ENCODE results near the gene SPPL2B.

Gene SPPL2B

GRCh38 chr19:2302319-2303210, 25.9 kb upstream of the SPPL2B start:
- no peak for DNase-seq

- no peak for DNase-seq
Observed at GRCh38 chr19:2303211-2303798, 25.2 kb upstream of the SPPL2B start.

GRCh38 chr19:2305452-2306280, 22.8 kb upstream of the SPPL2B start:
- no peak for DNase-seq

- DNase-seq, result no peak
Observed at GRCh38 chr19:2306281-2306806, 22.1 kb upstream of the SPPL2B start.

GRCh38 chr19:2306971-2307370, 21.5 kb upstream of the SPPL2B start:
- DNase-seq, result no peak

- no peak for DNase-seq
Observed at GRCh38 chr19:2307518-2308012, 20.9 kb upstream of the SPPL2B start.

GRCh38 chr19:2308114-2308556, 20.3 kb upstream of the SPPL2B start, which contains the start of gene LINGO3:
Gene LINGO3, minus strand, starts transcription at chr19:2308154. Its CDS starts 16,378 bp downstream, at chr19:2291776.
- no peak for DNase-seq

- no peak for DNase-seq
Observed at GRCh38 chr19:2309734-2310362, 18.6 kb upstream of the SPPL2B start.

- no peak for DNase-seq
Observed at GRCh38 chr19:2311093-2311492, 17.4 kb upstream of the SPPL2B start.

GRCh38 chr19:2312820-2313501, 15.5 kb upstream of the SPPL2B start:
- DNase-seq, result no peak

GRCh38 chr19:2315121-2315817, 13.2 kb upstream of the SPPL2B start:
- DNase-seq, result no peak

- no peak for DNase-seq
Observed at GRCh38 chr19:2315818-2316353, 12.6 kb upstream of the SPPL2B start.

- DNase-seq, result no peak
Observed at GRCh38 chr19:2317300-2317699, 11.2 kb upstream of the SPPL2B start.

- DNase-seq, result no peak
Observed at GRCh38 chr19:2317756-2318155, 10.7 kb upstream of the SPPL2B start.

GRCh38 chr19:2318923-2319322, 9.6 kb upstream of the SPPL2B start:
- no peak for DNase-seq

GRCh38 chr19:2319551-2319950, 8.9 kb upstream of the SPPL2B start:
- no peak for DNase-seq

GRCh38 chr19:2320049-2320448, 8.4 kb upstream of the SPPL2B start:
- DNase-seq, result no peak

- DNase-seq, result no peak
Observed at GRCh38 chr19:2320939-2321338, 7.5 kb upstream of the SPPL2B start.

- no peak for DNase-seq
Observed at GRCh38 chr19:2321565-2322283, 6.8 kb upstream of the SPPL2B start.

- DNase-seq, result no peak
Observed at GRCh38 chr19:2323707-2324106, 4.8 kb upstream of the SPPL2B start.

Measured in activated effector memory CD4-positive, alpha-beta T cell treated with Interleukin-2 at 50 U/mL for 16 hours (primary cell).